HepG2 (cell line): ENCODE measurements around the gene LDLRAD2.

Source experiments
- HDAC1 ChIP-seq: sonication (generic); formaldehyde crosslinking; IDR thresholded peaks from 2 replicates; pipeline ENCODE4 v1.5.1; 2020; ENCODE audit warnings: mild to moderate bottlenecking, missing genetic modification reagents
- NCOA1 ChIP-seq: sonication (generic); formaldehyde crosslinking; IDR thresholded peaks from 2 replicates; pipeline ENCODE4 v1.9.0; 2021; ENCODE audit warnings: missing genetic modification reagents
- POLR2AphosphoS5 ChIP-seq: IDR thresholded peaks from 2 replicates; pipeline ENCODE4 v1.6.1; 2012; ENCODE audit warnings: low read depth, low read length
- RBFOX2 ChIP-seq: fragments of 200-400 bp; formaldehyde crosslinking; IDR thresholded peaks from 2 replicates; pipeline ENCODE4 v1.6.1; 2017; ENCODE audit warnings: low read depth, mild to moderate bottlenecking, low read length
- TAF15 ChIP-seq: fragments of 200-400 bp; formaldehyde crosslinking; IDR thresholded peaks from one replicate; pipeline ENCODE4 v1.6.1; 2018; ENCODE audit warnings: mild to moderate bottlenecking, low read depth, low read length; ENCODE audit not compliant: poor library complexity, severe bottlenecking
- ZNF570 ChIP-seq: sonication (generic); formaldehyde crosslinking; IDR thresholded peaks from 2 replicates; pipeline ENCODE4 v1.4.0; 2020; ENCODE audit warnings: mild to moderate bottlenecking, missing genetic modification reagents, borderline replicate concordance
- ZNF674 ChIP-seq: sonication (generic); formaldehyde crosslinking; IDR thresholded peaks from 2 replicates; pipeline ENCODE4 v1.5.0; 2020; ENCODE audit warnings: low read depth, mild to moderate bottlenecking, missing genetic modification reagents
- TF ChIP-seq, protein P1 (sequence below): sonication (generic); formaldehyde crosslinking; IDR thresholded peaks from 2 replicates; pipeline ENCODE4 v1.5.0; 2020; ENCODE audit warnings: mild to moderate bottlenecking, missing genetic modification reagents, moderate library complexity
- TF ChIP-seq, protein P2 (sequence below): sonication (generic); formaldehyde crosslinking; IDR thresholded peaks from 2 replicates; pipeline ENCODE4 v1.4.0; 2020; ENCODE audit warnings: missing genetic modification reagents, mild to moderate bottlenecking, borderline replicate concordance
- TF ChIP-seq, protein P3 (sequence below): sonication (generic); formaldehyde crosslinking; IDR thresholded peaks from 2 replicates; pipeline ENCODE4 v1.4.0; 2020; ENCODE audit warnings: missing genetic modification reagents
- TF ChIP-seq, protein P4 (sequence below), 2 experiments: IDR thresholded peaks; 2 replicates each; pipeline ENCODE4 v1.6.1; 2011 to 2012; ENCODE audit warnings: low read length in 2 of 2, borderline replicate concordance in 1 of 2, low read depth in 1 of 2, mild to moderate bottlenecking in 1 of 2, moderate library complexity in 1 of 2

DNA sequence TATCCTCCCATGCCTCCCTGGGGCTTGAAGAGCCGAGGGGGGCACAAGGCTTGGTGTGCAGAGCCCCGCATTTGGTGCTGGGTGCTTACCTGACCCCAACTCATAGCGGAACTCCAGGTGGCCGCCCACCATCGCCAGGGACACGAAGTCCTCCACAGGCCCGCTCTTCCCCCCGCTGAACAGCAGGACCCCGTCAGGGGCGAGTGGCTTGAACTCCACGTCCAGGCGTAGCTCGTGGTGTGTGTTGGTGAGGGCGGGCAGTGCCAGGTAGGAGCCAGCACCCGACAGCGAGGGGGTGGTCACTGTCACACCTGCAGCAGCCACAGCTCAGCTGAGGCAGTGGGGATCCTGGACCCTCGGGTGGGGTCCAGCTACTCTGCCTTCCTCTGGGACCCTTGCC, 17.2 kb downstream of the LDLRAD2 start:
- TF ChIP-seq ZNF570 (CRISPR knock-in tag) (no peak), TAF15 (no peak), ZNF674 (no peak), HDAC1 (no peak), POLR2AphosphoS5 (no peak), NCOA1 (CRISPR knock-in tag) (no peak), RBFOX2 (no peak)
- TF ChIP-seq, protein P1, sequence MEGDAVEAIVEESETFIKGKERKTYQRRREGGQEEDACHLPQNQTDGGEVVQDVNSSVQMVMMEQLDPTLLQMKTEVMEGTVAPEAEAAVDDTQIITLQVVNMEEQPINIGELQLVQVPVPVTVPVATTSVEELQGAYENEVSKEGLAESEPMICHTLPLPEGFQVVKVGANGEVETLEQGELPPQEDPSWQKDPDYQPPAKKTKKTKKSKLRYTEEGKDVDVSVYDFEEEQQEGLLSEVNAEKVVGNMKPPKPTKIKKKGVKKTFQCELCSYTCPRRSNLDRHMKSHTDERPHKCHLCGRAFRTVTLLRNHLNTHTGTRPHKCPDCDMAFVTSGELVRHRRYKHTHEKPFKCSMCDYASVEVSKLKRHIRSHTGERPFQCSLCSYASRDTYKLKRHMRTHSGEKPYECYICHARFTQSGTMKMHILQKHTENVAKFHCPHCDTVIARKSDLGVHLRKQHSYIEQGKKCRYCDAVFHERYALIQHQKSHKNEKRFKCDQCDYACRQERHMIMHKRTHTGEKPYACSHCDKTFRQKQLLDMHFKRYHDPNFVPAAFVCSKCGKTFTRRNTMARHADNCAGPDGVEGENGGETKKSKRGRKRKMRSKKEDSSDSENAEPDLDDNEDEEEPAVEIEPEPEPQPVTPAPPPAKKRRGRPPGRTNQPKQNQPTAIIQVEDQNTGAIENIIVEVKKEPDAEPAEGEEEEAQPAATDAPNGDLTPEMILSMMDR (CRISPR knock-in tag), result no peak
- TF ChIP-seq, protein P2, sequence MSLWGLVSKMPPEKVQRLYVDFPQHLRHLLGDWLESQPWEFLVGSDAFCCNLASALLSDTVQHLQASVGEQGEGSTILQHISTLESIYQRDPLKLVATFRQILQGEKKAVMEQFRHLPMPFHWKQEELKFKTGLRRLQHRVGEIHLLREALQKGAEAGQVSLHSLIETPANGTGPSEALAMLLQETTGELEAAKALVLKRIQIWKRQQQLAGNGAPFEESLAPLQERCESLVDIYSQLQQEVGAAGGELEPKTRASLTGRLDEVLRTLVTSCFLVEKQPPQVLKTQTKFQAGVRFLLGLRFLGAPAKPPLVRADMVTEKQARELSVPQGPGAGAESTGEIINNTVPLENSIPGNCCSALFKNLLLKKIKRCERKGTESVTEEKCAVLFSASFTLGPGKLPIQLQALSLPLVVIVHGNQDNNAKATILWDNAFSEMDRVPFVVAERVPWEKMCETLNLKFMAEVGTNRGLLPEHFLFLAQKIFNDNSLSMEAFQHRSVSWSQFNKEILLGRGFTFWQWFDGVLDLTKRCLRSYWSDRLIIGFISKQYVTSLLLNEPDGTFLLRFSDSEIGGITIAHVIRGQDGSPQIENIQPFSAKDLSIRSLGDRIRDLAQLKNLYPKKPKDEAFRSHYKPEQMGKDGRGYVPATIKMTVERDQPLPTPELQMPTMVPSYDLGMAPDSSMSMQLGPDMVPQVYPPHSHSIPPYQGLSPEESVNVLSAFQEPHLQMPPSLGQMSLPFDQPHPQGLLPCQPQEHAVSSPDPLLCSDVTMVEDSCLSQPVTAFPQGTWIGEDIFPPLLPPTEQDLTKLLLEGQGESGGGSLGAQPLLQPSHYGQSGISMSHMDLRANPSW (CRISPR knock-in tag), result no peak
- TF ChIP-seq, protein P3, sequence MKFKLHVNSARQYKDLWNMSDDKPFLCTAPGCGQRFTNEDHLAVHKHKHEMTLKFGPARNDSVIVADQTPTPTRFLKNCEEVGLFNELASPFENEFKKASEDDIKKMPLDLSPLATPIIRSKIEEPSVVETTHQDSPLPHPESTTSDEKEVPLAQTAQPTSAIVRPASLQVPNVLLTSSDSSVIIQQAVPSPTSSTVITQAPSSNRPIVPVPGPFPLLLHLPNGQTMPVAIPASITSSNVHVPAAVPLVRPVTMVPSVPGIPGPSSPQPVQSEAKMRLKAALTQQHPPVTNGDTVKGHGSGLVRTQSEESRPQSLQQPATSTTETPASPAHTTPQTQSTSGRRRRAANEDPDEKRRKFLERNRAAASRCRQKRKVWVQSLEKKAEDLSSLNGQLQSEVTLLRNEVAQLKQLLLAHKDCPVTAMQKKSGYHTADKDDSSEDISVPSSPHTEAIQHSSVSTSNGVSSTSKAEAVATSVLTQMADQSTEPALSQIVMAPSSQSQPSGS (CRISPR knock-in tag), result no peak
- TF ChIP-seq, protein P4, sequence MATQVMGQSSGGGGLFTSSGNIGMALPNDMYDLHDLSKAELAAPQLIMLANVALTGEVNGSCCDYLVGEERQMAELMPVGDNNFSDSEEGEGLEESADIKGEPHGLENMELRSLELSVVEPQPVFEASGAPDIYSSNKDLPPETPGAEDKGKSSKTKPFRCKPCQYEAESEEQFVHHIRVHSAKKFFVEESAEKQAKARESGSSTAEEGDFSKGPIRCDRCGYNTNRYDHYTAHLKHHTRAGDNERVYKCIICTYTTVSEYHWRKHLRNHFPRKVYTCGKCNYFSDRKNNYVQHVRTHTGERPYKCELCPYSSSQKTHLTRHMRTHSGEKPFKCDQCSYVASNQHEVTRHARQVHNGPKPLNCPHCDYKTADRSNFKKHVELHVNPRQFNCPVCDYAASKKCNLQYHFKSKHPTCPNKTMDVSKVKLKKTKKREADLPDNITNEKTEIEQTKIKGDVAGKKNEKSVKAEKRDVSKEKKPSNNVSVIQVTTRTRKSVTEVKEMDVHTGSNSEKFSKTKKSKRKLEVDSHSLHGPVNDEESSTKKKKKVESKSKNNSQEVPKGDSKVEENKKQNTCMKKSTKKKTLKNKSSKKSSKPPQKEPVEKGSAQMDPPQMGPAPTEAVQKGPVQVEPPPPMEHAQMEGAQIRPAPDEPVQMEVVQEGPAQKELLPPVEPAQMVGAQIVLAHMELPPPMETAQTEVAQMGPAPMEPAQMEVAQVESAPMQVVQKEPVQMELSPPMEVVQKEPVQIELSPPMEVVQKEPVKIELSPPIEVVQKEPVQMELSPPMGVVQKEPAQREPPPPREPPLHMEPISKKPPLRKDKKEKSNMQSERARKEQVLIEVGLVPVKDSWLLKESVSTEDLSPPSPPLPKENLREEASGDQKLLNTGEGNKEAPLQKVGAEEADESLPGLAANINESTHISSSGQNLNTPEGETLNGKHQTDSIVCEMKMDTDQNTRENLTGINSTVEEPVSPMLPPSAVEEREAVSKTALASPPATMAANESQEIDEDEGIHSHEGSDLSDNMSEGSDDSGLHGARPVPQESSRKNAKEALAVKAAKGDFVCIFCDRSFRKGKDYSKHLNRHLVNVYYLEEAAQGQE (IDR thresholded peaks at IDR 0.05; ENCODE audit: borderline replicate concordance in 1 of 2, low read depth in 1 of 2, low read length in 2 of 2), result no peak
